Central memory CD8-positive, alpha-beta T cell (primary cell): ENCODE data around the gene ZNF232.
"Not testable (repeated sequence)": the region's sequence is repeated elsewhere in the genome, so short reads cannot be mapped to it uniquely, and the experiment has no call there.

Experiments used
- ATAC-seq: fragments of 150-1000 bp; cut with Tn5 transposase; replicated peaks from 2 replicates; pipeline ENCODE4 v1.10.0; 2022; ENCODE audit warnings: mild to moderate bottlenecking, moderate FRiP score, moderate number of reproducible peaks; ENCODE audit not compliant: poor library complexity, severe bottlenecking; ENCODE audit errors: extremely low read depth
- DNase-seq, 2 donors: peaks; one replicate each; pipeline ENCODE4 v3.0.0; 2021; ENCODE audit warnings: low spot score in 2 of 2
- H3K27ac Mint-ChIP-seq: one replicate; pipeline ENCODE4 v1.8.0; 2022; ENCODE audit warnings: low read depth, mild to moderate bottlenecking, moderate library complexity, mixed read lengths
- H3K27me3 Mint-ChIP-seq: one replicate; pipeline ENCODE4 v1.8.0; 2022; ENCODE audit warnings: mixed read lengths
- H3K36me3 Mint-ChIP-seq: one replicate; pipeline ENCODE4 v1.8.0; 2022; ENCODE audit warnings: mild to moderate bottlenecking, moderate library complexity, mixed read lengths; ENCODE audit not compliant: insufficient read depth
- H3K4me1 Mint-ChIP-seq: one replicate; pipeline ENCODE4 v1.8.0; 2022; ENCODE audit warnings: mixed read lengths
- H3K4me3 Mint-ChIP-seq: one replicate; pipeline ENCODE4 v1.8.0; 2022; ENCODE audit warnings: mild to moderate bottlenecking, moderate library complexity, mixed read lengths
- H3K9me3 Mint-ChIP-seq: one replicate; pipeline ENCODE4 v1.8.0; 2022; ENCODE audit warnings: mixed read lengths

Gene ZNF232

GRCh38 chr17:5111402-5112204, at the start of gene ZNF232:
TSS of gene ZNF232 (minus strand) at chr17:5111878. CDS start at chr17:5111822, 56 bp downstream.
- DNase-seq = peak; percentile 75 to 80
- H3K27ac Mint-ChIP-seq = peak within 1 kb of the TSS; percentile 33
- no peaks in the 10 kb centered on the region for H3K9me3 Mint-ChIP-seq
- H3K36me3 Mint-ChIP-seq = peaks cover 23% of the 10 kb centered on the region
- H3K4me3 Mint-ChIP-seq = peak within 1 kb of the TSS; percentile 82
- peaks cover 27% of the 10 kb centered on the region for H3K4me1 Mint-ChIP-seq
- peaks cover 23% of the 10 kb centered on the region for H3K27me3 Mint-ChIP-seq
- peak; percentile 85 for ATAC-seq

GRCh38 chr17:5160702-5161101, 49.0 kb upstream of the ZNF232 start:
- H3K4me1 Mint-ChIP-seq, H3K9me3 Mint-ChIP-seq, H3K4me3 Mint-ChIP-seq, H3K36me3 Mint-ChIP-seq, DNase-seq, H3K27ac Mint-ChIP-seq, ATAC-seq: not testable (repeated sequence)
- H3K27me3 Mint-ChIP-seq = peaks cover 30% of the 10 kb centered on the region

GRCh38 chr17:5146122-5146521, 34.4 kb upstream of the ZNF232 start:
- not testable (repeated sequence) for DNase-seq, H3K9me3 Mint-ChIP-seq, ATAC-seq, H3K27ac Mint-ChIP-seq, H3K4me1 Mint-ChIP-seq, H3K36me3 Mint-ChIP-seq, H3K4me3 Mint-ChIP-seq
- peaks cover 22% of the 10 kb centered on the region for H3K27me3 Mint-ChIP-seq

- DNase-seq, H3K4me3 Mint-ChIP-seq, ATAC-seq, H3K9me3 Mint-ChIP-seq, H3K4me1 Mint-ChIP-seq, H3K27ac Mint-ChIP-seq, H3K36me3 Mint-ChIP-seq: not testable (repeated sequence)
- H3K27me3 Mint-ChIP-seq = peaks cover 16% of the 10 kb centered on the region
Observed at GRCh38 chr17:5142877-5143276, 31.2 kb upstream of the ZNF232 start.

GRCh38 chr17:5139458-5139732, 27.7 kb upstream of the ZNF232 start:
- DNase-seq (no peak), ATAC-seq (no peak)
- no peaks in the 10 kb centered on the region for H3K36me3 Mint-ChIP-seq
- H3K27me3 Mint-ChIP-seq = no peaks in the 10 kb centered on the region
- H3K27ac Mint-ChIP-seq = no peak overlapping the region
- no peak overlapping the region for H3K4me3 Mint-ChIP-seq
- H3K4me1 Mint-ChIP-seq = no peaks in the 10 kb centered on the region
- H3K9me3 Mint-ChIP-seq = no peaks in the 10 kb centered on the region

GRCh38 chr17:5138616-5139457, 27.2 kb upstream of the ZNF232 start:
- H3K27ac Mint-ChIP-seq = no peak overlapping the region
- no peak overlapping the region for H3K4me3 Mint-ChIP-seq
- H3K9me3 Mint-ChIP-seq = no peaks in the 10 kb centered on the region
- ATAC-seq (no peak), DNase-seq (no peak)
- H3K36me3 Mint-ChIP-seq = no peaks in the 10 kb centered on the region
- no peaks in the 10 kb centered on the region for H3K4me1 Mint-ChIP-seq
- H3K27me3 Mint-ChIP-seq = no peaks in the 10 kb centered on the region

GRCh38 chr17:5138198-5138544, 26.5 kb upstream of the ZNF232 start:
- not testable (repeated sequence) for H3K9me3 Mint-ChIP-seq, DNase-seq, H3K4me1 Mint-ChIP-seq, H3K27me3 Mint-ChIP-seq, H3K4me3 Mint-ChIP-seq, H3K27ac Mint-ChIP-seq, ATAC-seq, H3K36me3 Mint-ChIP-seq

GRCh38 chr17:5137511-5138197, 26.0 kb upstream of the ZNF232 start:
- H3K9me3 Mint-ChIP-seq, H3K36me3 Mint-ChIP-seq, H3K27me3 Mint-ChIP-seq, H3K4me1 Mint-ChIP-seq, ATAC-seq, DNase-seq, H3K27ac Mint-ChIP-seq, H3K4me3 Mint-ChIP-seq: not testable (repeated sequence)

GRCh38 chr17:5136580-5137412, 25.1 kb upstream of the ZNF232 start:
- not testable (repeated sequence) for H3K36me3 Mint-ChIP-seq, H3K4me3 Mint-ChIP-seq, H3K9me3 Mint-ChIP-seq, H3K27me3 Mint-ChIP-seq, H3K27ac Mint-ChIP-seq, ATAC-seq, DNase-seq, H3K4me1 Mint-ChIP-seq

- H3K27ac Mint-ChIP-seq = no peak overlapping the region
- ATAC-seq (no peak), DNase-seq (no peak)
- no peaks in the 10 kb centered on the region for H3K9me3 Mint-ChIP-seq
- no peaks in the 10 kb centered on the region for H3K4me1 Mint-ChIP-seq
- no peaks in the 10 kb centered on the region for H3K36me3 Mint-ChIP-seq
- no peak overlapping the region for H3K4me3 Mint-ChIP-seq
- no peaks in the 10 kb centered on the region for H3K27me3 Mint-ChIP-seq
Observed at GRCh38 chr17:5135726-5136579, 24.3 kb upstream of the ZNF232 start.

- not testable (repeated sequence) for H3K9me3 Mint-ChIP-seq, H3K27me3 Mint-ChIP-seq, DNase-seq, H3K4me1 Mint-ChIP-seq, ATAC-seq, H3K27ac Mint-ChIP-seq, H3K4me3 Mint-ChIP-seq, H3K36me3 Mint-ChIP-seq
Observed at GRCh38 chr17:5135131-5135712, 23.5 kb upstream of the ZNF232 start.
